Kasumi-1 (cell line): ENCODE data around the gene SRRM3.
"Not testable (repeated sequence)": the region's sequence is repeated elsewhere in the genome, so short reads cannot be mapped to it uniquely, and the experiment has no call there.

Experiments used
- DNase-seq, 2 experiments: peaks; one replicate each; lab custom pipeline; 2025; lab: John Stamatoyannopoulos, UW

Gene SRRM3

GRCh38 chr7:76191783-76192240 lies 9.9 kb upstream of the SRRM3 start:
- DNase-seq: peak; percentile 43 to 56

DNA sequence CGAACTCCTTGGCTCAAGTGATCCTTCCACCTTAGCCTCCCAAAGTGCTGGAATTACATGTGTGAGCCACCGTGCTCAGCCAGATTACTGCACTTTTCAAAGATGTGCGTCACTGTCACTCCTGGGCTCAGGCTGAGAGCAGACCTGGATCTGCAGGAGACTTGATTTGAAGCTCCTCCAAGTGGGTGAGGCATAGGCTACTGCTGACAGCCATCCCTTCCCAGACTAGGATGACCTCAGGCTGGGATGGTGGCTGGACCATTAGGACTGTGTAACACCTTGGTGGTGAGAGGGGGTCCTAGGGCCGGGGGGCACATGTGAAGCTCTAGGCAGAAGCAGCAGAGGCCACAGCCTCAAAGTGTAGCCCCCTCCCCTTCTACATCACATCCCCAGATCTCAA lies 8.2 kb upstream of the SRRM3 start:
- no peak for DNase-seq

DNA sequence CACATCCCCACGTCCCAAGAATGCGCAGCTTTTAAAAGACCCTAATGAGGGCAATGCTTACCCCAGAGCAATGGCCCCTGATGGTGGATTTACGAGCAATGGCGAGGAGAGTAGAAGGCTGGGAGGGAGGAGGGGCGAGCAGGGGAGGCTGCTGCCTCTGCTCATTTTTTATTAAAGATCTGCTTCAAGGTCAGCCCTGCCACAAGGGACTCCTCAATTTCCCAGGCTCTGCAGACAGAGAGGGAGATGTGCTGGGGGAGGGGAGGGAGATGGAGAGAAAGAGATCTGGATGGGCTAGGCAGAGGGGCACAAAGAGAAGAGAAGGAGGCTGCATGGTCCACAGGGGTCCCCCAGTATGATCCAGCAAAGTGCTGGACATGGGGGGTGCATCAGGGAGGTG lies 7.8 kb upstream of the SRRM3 start:
- DNase-seq: no peak

GRCh38 chr7:76196786-76197185 lies 4.9 kb upstream of the SRRM3 start:
- no peak for DNase-seq

GRCh38 chr7:76198202-76198601 lies 3.5 kb upstream of the SRRM3 start:
- no peak for DNase-seq

GRCh38 chr7:76202666-76203030 lies 952 bp downstream of the SRRM3 start:
- no peak for DNase-seq

GRCh38 chr7:76204147-76204546 lies 2.5 kb downstream of the SRRM3 start:
- no peak for DNase-seq

DNA sequence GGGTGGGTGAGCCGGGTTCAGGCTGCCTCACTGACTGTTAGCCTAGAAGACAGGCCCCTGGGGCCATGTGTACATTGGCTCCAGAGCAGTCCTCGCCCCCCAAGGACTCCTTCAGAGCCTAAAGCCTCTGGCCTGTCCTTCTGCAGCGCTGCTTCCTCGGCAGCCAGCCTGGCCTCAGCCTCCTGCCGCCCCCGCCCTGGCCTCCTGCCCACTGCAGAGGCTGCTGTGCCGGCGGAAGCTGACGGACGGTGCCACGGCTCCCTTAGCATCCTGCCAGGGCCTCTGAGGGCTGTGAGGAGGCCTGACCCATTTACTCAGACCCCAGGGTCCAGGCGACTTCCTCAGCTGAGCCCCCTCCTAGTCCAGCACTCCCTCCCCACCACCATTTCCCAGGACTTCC lies 4.9 kb downstream of the SRRM3 start:
- no peak for DNase-seq

DNA sequence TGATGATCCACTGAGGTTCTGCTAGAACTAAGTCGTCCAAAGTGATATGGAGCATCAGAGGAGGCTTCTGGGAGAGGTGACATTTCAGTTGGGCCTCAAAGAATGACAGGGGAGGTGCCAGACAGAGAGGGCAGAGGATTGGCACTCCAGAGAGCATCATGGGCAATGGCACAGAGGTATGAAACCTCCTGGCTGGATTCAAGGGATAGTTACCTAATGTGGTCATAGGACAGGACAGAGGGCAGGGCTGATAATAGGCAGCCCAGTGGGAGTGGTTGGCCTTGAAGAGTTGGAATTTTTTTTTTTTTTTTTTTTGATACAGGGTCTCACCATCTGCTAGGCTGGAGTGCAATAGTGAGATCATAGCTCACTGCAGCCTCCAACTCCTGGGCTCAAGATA lies 7.6 kb downstream of the SRRM3 start:
- no peak for DNase-seq

DNA sequence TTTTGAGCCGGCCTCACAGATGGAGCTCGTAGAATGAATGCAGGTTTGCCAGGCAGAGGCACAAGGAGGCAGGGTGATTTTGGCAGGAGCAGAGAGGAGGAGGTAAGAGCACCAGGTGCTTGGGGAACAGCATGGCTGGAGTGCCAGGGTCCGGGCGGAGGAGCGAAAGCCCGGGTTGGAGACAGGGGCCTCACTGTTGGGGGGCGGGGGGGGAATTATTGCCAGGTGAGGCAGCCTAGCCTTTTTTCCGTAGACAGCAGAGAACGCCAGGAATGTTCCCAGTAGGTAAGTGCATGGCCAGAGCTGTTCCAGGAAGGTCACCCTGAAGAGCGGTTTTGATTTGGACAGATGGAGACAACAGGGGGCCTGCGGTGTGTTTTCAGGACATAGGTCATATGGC lies 9.5 kb downstream of the SRRM3 start:
- DNase-seq: no peak

DNA sequence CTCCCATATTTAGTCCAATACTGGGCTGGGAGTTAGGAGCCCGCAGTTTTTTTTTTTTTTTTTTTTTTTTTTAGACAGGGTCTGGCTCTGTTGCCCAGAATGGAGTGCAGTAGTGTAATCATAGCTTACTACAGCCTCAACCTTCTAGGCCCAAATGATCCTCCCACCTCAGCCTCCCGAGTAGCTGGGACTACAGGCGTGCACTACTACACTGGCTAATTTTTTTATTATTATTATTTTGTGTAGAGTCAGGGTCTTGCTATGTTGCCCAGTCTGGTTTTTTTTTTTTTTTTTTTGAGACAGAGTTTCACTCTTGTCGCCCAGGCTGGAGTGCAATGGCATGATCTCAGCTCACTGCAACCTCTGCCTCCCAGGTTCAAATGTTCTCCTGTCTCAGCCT lies 13.7 kb downstream of the SRRM3 start:
- not testable (repeated sequence) for DNase-seq

DNA sequence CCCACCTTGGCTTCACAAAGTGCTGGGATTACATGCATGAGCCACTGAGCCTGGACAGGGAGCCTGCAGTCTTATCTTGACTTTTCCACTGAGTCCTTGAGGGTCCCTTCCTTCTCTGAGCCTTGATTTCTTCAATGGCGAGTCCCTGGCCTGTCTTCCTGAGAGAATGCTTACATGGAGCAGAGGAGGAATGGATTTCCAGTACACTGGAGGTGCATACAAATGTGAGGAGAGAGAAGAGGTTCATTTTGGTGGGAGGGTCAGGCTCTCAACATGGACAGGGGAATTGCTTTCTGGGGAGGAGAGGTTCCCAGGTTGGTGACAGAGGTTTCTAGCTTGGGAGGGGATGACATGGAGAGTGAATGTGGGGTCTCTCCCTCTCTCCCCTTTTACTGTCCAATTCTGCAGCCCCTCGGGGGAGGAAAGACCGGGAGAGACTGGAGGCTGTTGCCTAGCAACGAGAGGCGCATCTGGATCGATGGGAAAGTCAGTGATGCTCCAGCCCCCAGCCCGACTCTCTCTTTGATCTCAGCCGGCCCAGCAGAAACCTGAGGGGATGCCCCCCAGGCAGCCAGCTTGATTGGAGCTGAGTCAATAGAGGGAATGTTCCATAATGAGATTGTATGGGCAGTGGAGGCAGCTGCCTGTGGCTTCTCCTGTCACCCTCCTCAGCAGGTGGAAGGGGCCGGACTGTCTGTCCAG lies 14.8 kb downstream of the SRRM3 start:
- no peak for DNase-seq

- no peak for DNase-seq
Observed at GRCh38 chr7:76217942-76218566, 16.4 kb downstream of the SRRM3 start.

DNA sequence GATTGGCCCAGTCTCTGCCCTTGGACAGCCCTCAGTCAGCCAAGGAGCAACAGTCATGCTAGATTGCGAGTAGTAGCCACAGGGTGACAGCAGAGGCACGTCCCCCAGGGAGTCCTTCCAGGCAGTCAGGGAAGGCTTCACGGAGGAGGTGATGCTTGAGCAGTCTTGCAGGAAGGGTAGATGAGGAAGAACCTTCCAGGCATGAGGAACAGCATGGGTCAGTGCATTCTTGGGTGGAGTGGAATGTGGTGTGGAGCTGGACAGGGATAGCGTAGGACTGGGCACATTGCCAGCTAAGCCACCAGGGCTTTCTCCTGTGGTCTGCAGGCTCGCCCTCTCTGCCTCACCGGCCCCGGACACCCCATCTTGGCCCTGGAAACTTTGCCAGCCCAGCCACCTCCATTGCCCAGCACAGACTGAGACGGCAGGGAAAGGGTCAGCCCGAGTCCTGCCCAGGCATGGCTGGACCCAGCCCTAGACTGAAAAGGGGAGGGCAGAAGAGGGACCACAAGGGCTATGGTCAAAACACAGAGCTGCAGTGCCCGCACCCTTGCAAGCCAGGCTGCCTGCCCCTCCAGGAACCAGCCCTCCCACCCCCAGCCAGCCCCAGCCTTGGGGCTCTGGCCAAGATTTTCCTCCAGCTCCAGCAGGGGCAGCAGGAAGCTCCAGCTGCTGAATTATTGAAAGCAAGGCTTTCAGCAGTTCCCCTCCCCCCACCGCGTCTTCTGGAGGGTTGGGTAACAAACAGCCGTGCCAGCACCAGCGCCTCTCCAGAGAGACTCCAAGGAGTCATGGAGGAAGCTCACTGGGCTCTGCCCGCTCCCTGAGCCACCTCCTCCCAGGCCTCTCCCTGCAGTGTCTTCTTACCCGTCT lies 18.7 kb downstream of the SRRM3 start:
- DNase-seq: peak; percentile 19 to 26

DNA sequence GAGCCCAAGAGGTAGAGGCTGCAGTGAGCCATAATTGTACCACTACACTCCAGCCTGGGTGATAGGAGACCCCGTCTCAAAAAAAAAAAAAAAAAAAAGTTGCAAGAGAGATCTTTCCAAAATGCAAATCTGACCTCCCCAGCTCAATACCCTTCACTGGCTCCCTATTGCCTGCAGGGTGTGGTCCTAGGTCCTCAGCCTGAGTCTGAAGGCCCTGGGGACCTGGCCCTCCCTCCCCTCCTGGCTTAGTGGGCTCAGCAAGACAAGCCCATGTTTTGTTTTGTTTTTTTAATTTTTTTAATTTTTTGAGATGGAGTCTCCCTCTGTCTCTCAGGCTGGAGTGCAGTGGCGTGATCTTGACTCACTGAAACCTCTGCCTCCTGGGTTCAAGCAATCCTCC lies 20.6 kb downstream of the SRRM3 start:
- DNase-seq: no peak

DNA sequence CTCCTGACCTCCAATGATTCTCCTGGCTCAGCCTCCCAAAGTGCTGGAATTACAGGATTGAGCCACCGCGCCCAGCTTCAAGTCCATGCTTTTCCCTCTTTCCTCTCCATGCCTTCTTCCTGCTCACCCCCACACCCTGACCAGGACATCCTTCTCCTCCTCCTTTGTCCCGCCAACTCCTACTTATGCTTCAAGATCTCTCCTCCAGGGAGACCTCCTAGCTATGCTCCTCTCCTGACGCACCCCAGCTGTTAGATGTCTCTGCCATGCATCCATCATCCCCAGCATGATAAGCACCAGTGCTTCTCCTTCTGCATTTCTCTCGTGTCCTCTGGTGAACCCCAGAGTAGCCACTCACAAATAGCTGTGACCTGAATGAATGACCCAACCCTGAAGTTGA lies 21.1 kb downstream of the SRRM3 start:
- DNase-seq: no peak

DNA sequence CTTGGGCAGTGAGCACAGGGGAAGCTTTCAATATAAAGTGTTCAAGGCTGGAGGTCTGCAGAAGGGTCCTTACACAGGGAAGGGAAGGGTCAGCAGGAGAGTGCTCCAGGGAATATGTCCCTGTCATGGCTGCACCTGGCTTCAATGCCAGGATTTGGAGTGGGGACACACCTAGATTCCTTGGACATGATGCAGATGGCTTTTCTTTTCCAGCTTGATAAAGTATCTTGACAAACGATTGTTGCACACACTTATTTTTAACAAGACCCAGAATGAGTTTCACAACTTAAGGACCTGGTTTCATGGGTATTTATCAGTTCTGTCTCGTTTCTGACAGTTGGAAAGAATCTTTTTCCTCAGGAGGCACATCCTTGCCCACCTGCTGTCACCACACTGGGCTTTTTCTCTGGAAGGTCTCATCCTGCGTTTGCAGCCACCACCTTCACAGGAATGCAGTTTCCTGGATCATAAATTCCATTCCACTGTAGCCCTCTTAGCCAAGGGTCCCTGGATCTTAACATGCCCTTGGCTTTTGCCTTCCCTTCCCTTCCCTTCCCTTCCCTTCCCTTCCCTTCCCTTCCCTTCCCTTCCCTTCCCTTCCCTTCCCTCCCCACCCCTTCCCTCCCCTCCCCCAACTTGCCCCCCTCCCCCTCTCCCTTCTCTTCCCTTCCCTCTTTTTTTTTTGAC lies 21.7 kb downstream of the SRRM3 start:
- DNase-seq: no peak

- no peak for DNase-seq
Observed at GRCh38 chr7:76224695-76225094, 23.0 kb downstream of the SRRM3 start.

DNA sequence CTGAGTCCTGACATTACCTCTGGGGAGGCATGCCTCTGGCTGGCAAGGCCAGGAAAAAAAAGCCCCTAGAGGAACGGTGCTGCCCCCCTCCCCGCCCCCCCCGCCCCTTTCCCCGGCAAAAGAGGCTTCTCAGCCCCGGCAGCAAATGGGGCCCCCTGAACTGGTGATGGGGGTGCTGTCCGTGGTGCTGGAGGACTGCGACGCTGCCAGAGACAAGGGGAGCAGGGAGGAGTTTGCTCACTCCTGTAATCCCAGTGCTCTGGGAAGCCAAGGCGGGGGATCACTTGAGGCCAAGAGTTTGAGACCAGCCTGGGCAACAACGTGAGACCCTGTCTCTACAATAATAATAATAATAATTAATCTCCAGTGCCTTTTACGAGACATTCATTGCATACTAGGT lies 23.7 kb downstream of the SRRM3 start:
- DNase-seq: peak; percentile 37 to 45

DNA sequence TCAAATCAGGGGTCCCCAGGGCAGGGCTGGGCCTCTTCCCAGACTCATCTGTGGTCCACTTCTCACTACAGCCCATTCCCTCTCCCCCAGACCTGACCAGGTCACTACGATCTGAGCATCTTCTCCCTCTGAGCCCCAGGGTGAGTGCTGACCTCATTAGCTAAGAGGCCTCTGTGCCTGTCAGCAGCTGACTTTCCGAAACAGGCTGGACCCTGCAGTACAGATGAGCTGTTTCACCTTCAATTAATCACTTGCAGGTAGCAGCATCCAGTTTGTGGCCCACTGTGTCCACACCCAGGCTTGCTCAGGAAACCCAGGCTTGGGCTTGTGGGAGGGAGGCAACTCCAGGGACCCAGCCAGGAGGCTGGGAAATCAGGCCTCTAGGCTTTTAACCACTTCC lies 24.3 kb downstream of the SRRM3 start:
- DNase-seq: no peak

GRCh38 chr7:76226878-76227423 lies 25.3 kb downstream of the SRRM3 start:
- not testable (repeated sequence) for DNase-seq

DNA sequence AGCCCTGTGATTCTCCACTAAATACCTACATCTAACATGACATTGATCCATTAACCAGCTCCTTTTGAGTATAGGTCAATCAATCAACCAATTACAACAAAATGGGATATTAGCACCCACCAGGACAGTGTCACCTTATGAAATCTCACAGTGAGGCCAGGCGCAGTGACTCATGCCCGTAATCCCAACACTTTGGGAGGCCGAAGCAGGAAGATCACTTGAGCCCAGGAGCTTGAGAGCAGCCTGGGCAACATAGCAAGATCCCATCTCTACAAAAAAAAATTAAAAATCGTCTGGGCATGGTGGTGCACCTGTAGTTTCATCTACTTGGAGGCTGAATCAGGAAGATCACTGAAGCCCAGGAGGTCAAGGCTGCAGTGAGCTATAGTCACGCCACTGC lies 28.5 kb downstream of the SRRM3 start:
- no peak for DNase-seq
